ENCODE measurements around the gene SH3PXD2A. TPM values are rescaled to one million over a fixed set of nuclear protein-coding genes. Genes with fewer than 3 reads are reported as not detected.

SH3PXD2A gene
- total and polyA plus RNA-seq, 2 donors (not counting 1 experiment from before 2014, with no cell fraction given), result 3.2 to 33.5 TPM

DNA sequence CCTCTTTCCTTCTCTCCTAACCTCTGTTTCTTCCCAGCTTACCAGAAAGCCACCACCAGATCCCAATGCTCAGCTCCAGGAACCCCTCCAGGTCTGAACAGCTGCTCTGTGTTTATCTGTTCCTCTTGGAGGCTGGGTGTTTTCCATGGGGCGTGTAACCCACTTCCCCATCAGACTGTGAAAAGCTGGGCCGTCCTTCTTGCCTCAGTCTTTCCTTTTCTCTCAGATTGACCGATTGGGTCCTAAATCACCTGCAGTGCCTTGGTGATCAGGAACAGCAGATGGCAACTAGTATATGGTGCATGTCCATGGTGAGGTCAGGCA lies 4.8 kb downstream of the SH3PXD2A start:
- Histone ChIP-seq H3K36me3 (replicated peaks in 1 of 2; ENCODE audit: control extremely low read depth in 1 of 2, control insufficient read depth in 1 of 2, extremely low read depth in 1 of 2, insufficient read depth in 2 of 2, low read length in 1 of 2) (no peaks in the 10 kb centered on the region), H2AFZ (ENCODE audit: insufficient read depth, low read depth, low read length, poor library complexity, severe bottlenecking) (no peak overlapping the region), H3K27ac (ENCODE audit: low read length in 2 of 2) (no peak overlapping the region), H3K4me1 (ENCODE audit: control insufficient read depth in 2 of 2, insufficient read depth in 2 of 2, low read length in 2 of 2) (peaks cover 26 to 27% of the 10 kb centered on the region in 2 donors), H3K79me2 (ENCODE audit: control insufficient read depth, insufficient read depth, low read length) (no peaks in the 10 kb centered on the region), H3K27me3 (replicated peaks in 1 of 4; ENCODE audit: control extremely low read depth in 1 of 4, control insufficient read depth in 3 of 4, insufficient read depth in 4 of 4, low read length in 3 of 4) (peaks cover 0 to 44% (median 8%) of the 10 kb centered on the region in 4 experiments), H3K4me2 (replicated peaks; ENCODE audit: low read depth, low read length, poor library complexity, severe bottlenecking) (no peak overlapping the region), H3K4me3 (ENCODE audit: control extremely low read depth in 1 of 5, extremely low read depth in 1 of 5, insufficient read depth in 1 of 5, low read depth in 2 of 5, low read length in 4 of 5) (no peak overlapping the region), H4K20me1 (ENCODE audit: control insufficient read depth, insufficient read depth, low read length, poor library complexity, severe bottlenecking) (no peaks in the 10 kb centered on the region), H3K9me3 (ENCODE audit: control extremely low read depth in 1 of 3, control insufficient read depth in 2 of 3, insufficient read depth in 1 of 3, low read length in 2 of 3) (no peaks in the 10 kb centered on the region), H3K9ac (ENCODE audit: low read length) (no peak overlapping the region)
- POLR2A ChIA-PET, result no interaction called here
- H3K27me3 Mint-ChIP-seq, result peaks cover 50% of the 10 kb centered on the region
- H3K27ac Mint-ChIP-seq, result no peak overlapping the region
- TF ChIP-seq, protein P1, sequence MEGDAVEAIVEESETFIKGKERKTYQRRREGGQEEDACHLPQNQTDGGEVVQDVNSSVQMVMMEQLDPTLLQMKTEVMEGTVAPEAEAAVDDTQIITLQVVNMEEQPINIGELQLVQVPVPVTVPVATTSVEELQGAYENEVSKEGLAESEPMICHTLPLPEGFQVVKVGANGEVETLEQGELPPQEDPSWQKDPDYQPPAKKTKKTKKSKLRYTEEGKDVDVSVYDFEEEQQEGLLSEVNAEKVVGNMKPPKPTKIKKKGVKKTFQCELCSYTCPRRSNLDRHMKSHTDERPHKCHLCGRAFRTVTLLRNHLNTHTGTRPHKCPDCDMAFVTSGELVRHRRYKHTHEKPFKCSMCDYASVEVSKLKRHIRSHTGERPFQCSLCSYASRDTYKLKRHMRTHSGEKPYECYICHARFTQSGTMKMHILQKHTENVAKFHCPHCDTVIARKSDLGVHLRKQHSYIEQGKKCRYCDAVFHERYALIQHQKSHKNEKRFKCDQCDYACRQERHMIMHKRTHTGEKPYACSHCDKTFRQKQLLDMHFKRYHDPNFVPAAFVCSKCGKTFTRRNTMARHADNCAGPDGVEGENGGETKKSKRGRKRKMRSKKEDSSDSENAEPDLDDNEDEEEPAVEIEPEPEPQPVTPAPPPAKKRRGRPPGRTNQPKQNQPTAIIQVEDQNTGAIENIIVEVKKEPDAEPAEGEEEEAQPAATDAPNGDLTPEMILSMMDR (IDR thresholded peaks at IDR 0.05), result no peak
- TF ChIP-seq EZH2 (IDR thresholded peaks at IDR 0.05; ENCODE audit: borderline replicate concordance, insufficient read depth, low read depth, low read length, poor library complexity, severe bottlenecking), result no peak
- CTCF ChIA-PET, result interaction anchor here (4.9 kb wide), 1 partner anchor 137 kb away, joined by 23 read pairs; no protein-coding TSS in a partner anchor
- no peaks in the 10 kb centered on the region for H3K9me3 Mint-ChIP-seq (ENCODE audit: insufficient read depth)
- H3K4me1 Mint-ChIP-seq, result peaks cover 23% of the 10 kb centered on the region
- DNase-seq (no peak), ATAC-seq (ENCODE audit: low read depth) (no peak)
- intact Hi-C loops (cut with micrococcal nuclease), result no loop called here
- H3K4me3 Mint-ChIP-seq, result no peak overlapping the region
- WGBS (ENCODE audit: insufficient coverage), result 73% methylated on average over 2 of the region's 3 CpGs

DNA sequence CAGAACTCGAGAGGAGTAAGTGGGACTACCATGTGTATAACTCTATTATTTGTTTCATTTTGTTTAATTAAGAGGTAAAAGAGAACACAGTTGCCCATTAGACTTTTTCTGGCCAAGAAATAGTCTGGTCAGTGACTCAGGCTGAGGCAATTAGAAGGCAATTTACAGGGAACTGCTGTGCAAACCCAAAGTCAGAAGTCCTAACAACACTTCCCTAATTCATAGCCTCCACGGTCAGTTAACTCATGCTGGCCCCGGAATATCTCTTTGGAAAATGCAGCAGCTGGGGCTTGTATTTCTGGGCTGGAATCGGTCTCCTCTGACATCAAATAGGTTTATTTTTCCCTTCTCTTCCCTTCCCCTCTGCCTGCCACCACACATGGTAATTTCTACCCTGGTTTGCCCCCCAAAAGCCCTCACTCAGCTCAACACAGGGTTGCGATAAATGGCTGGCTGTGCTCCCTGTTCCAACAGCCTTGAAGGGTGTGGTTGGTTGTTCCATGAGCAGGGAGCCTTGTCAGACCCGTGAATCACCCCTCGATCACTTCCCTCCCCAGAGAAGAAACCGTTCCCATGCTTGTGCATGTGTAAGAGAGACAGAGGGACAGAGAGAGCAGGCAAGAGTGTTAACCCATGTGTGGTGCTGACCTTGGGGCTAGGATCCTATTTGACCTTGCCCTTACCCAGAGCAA lies 5.3 kb downstream of the SH3PXD2A start:
- intact Hi-C loops (cut with micrococcal nuclease), result no loop called here
- TF ChIP-seq, protein P1 (IDR thresholded peaks at IDR 0.05), result no peak
- no peak for TF ChIP-seq EZH2 (IDR thresholded peaks at IDR 0.05; ENCODE audit: borderline replicate concordance, insufficient read depth, low read depth, low read length, poor library complexity, severe bottlenecking)
- no peak overlapping the region for H3K4me3 Mint-ChIP-seq
- H3K4me2 ChIP-seq (replicated peaks; ENCODE audit: low read depth, low read length, poor library complexity, severe bottlenecking), result no peak overlapping the region
- WGBS (ENCODE audit: insufficient coverage), result 83% methylated on average over 3 of the region's 8 CpGs
- ChIA-PET CTCF (no interaction called here), POLR2A (no interaction called here)
- peaks cover 50% of the 10 kb centered on the region for H3K27me3 Mint-ChIP-seq
- ATAC-seq (ENCODE audit: low read depth), result no peak
- H3K4me1 ChIP-seq (ENCODE audit: control insufficient read depth in 2 of 2, insufficient read depth in 2 of 2, low read length in 2 of 2), result peaks cover 28 to 29% of the 10 kb centered on the region in 2 donors
- DNase-seq, result no peak
- H3K27ac ChIP-seq (ENCODE audit: low read length in 2 of 2), result no peak overlapping the region
- no peak overlapping the region for H3K9ac ChIP-seq (ENCODE audit: low read length)
- H4K20me1 ChIP-seq (ENCODE audit: control insufficient read depth, insufficient read depth, low read length, poor library complexity, severe bottlenecking), result no peaks in the 10 kb centered on the region
- no peaks in the 10 kb centered on the region for H3K36me3 ChIP-seq (replicated peaks in 1 of 2; ENCODE audit: control extremely low read depth in 1 of 2, control insufficient read depth in 1 of 2, extremely low read depth in 1 of 2, insufficient read depth in 2 of 2, low read length in 1 of 2)
- H3K27me3 ChIP-seq (replicated peaks in 1 of 4; ENCODE audit: control extremely low read depth in 1 of 4, control insufficient read depth in 3 of 4, insufficient read depth in 4 of 4, low read length in 3 of 4), result peaks cover 0 to 43% (median 8%) of the 10 kb centered on the region in 4 experiments
- peaks cover 26% of the 10 kb centered on the region for H3K4me1 Mint-ChIP-seq
- H3K4me3 ChIP-seq (ENCODE audit: control extremely low read depth in 1 of 5, extremely low read depth in 1 of 5, insufficient read depth in 1 of 5, low read depth in 2 of 5, low read length in 4 of 5), result no peak overlapping the region
- H3K9me3 Mint-ChIP-seq (ENCODE audit: insufficient read depth), result no peaks in the 10 kb centered on the region
- H3K27ac Mint-ChIP-seq, result no peak overlapping the region
- no peak overlapping the region for H2AFZ ChIP-seq (ENCODE audit: insufficient read depth, low read depth, low read length, poor library complexity, severe bottlenecking)
- H3K9me3 ChIP-seq (ENCODE audit: control extremely low read depth in 1 of 3, control insufficient read depth in 2 of 3, insufficient read depth in 1 of 3, low read length in 2 of 3), result no peaks in the 10 kb centered on the region
- no peaks in the 10 kb centered on the region for H3K79me2 ChIP-seq (ENCODE audit: control insufficient read depth, insufficient read depth, low read length)
